NT2/D1 (cell line): ENCODE data around the gene KRTAP10-1.
"Not testable (repeated sequence)": the region's sequence is repeated elsewhere in the genome, so short reads cannot be mapped to it uniquely, and the experiment has no call there.

Experiments used
- DNase-seq: peaks from one replicate; pipeline ENCODE4 v3.0.0-alpha.2; 2011; ENCODE audit warnings: low read depth, low spot score
- H3K27me3 ChIP-seq: 2 replicates; pipeline ENCODE4 v1.6.0; 2011; ENCODE audit warnings: mild to moderate bottlenecking; ENCODE audit not compliant: insufficient read length, insufficient read depth
- H3K36me3 ChIP-seq: 2 replicates; pipeline ENCODE4 v1.6.1; 2011; ENCODE audit warnings: mild to moderate bottlenecking, low read length, mixed read lengths; ENCODE audit not compliant: insufficient read depth, insufficient read length
- H3K4me1 ChIP-seq: 2 replicates; pipeline ENCODE4 v1.5.1; 2011; ENCODE audit not compliant: insufficient read depth, insufficient read length
- H3K4me3 ChIP-seq: 2 replicates; pipeline ENCODE4 v1.5.1; 2011; ENCODE audit warnings: low read depth; ENCODE audit not compliant: insufficient read length
- H3K9ac ChIP-seq: 2 replicates; pipeline ENCODE4 v1.6.0; 2011; ENCODE audit warnings: low read depth; ENCODE audit not compliant: insufficient read length
- H3K9me3 ChIP-seq: 2 replicates; pipeline ENCODE4 v1.5.1; 2011; ENCODE audit warnings: mild to moderate bottlenecking, low read length; ENCODE audit not compliant: insufficient read depth
- SUZ12 ChIP-seq: IDR thresholded peaks from 2 replicates; pipeline ENCODE4 v1.6.1; 2011; ENCODE audit not compliant: insufficient read length, insufficient read depth; ENCODE audit errors: extremely low read depth
- YY1 ChIP-seq: IDR thresholded peaks from 2 replicates; pipeline ENCODE4 v1.6.1; 2011; ENCODE audit not compliant: insufficient read length, insufficient read depth
- ZNF274 ChIP-seq: IDR thresholded peaks from 2 replicates; pipeline ENCODE4 v1.6.1; 2011; ENCODE audit warnings: mild to moderate bottlenecking, low read depth, low read length

Gene KRTAP10-1

GRCh38 chr21:44556879-44557278 is 16.9 kb upstream of the KRTAP10-1 start:
- TF ChIP-seq ZNF274 (no peak), YY1 (no peak), SUZ12 (no peak)

GRCh38 chr21:44555200-44555875 is 15.3 kb upstream of the KRTAP10-1 start:
- H3K36me3 ChIP-seq: no peaks in the 10 kb centered on the region
- TF ChIP-seq ZNF274: no peak
- TF ChIP-seq SUZ12: no peak
- TF ChIP-seq YY1: no peak
- no peaks in the 10 kb centered on the region for H3K27me3 ChIP-seq
- no peak overlapping the region for H3K9ac ChIP-seq
- H3K4me1 ChIP-seq: peaks cover 32% of the 10 kb centered on the region
- no peak overlapping the region for H3K4me3 ChIP-seq
- no peaks in the 10 kb centered on the region for H3K9me3 ChIP-seq
- no peak for DNase-seq

More at GRCh38 chr21:44556879-44557278, 16.9 kb upstream of the KRTAP10-1 start:
- Histone ChIP-seq H3K9me3 (no peaks in the 10 kb centered on the region), H3K4me3 (no peak overlapping the region), H3K36me3 (no peaks in the 10 kb centered on the region), H3K9ac (no peak overlapping the region), H3K27me3 (no peaks in the 10 kb centered on the region), H3K4me1 (peaks cover 25% of the 10 kb centered on the region)
- DNase-seq: no peak

GRCh38 chr21:44552681-44553080 is 12.7 kb upstream of the KRTAP10-1 start:
- no peak for DNase-seq
- no peaks in the 10 kb centered on the region for H3K36me3 ChIP-seq
- no peaks in the 10 kb centered on the region for H3K9me3 ChIP-seq
- H3K9ac ChIP-seq: no peak overlapping the region
- no peaks in the 10 kb centered on the region for H3K27me3 ChIP-seq
- TF ChIP-seq SUZ12: no peak
- TF ChIP-seq YY1: no peak
- no peak for TF ChIP-seq ZNF274
- peaks cover 30% of the 10 kb centered on the region for H3K4me1 ChIP-seq
- no peak overlapping the region for H3K4me3 ChIP-seq

- H3K9ac ChIP-seq: no peak overlapping the region
- TF ChIP-seq SUZ12: no peak
- no peak for TF ChIP-seq YY1
- TF ChIP-seq ZNF274: no peak
- H3K27me3 ChIP-seq: no peaks in the 10 kb centered on the region
- no peaks in the 10 kb centered on the region for H3K36me3 ChIP-seq
- no peaks in the 10 kb centered on the region for H3K9me3 ChIP-seq
- no peak overlapping the region for H3K4me3 ChIP-seq
- H3K4me1 ChIP-seq: peaks cover 27% of the 10 kb centered on the region
- DNase-seq: no peak
Measured at GRCh38 chr21:44552136-44552535, 12.1 kb upstream of the KRTAP10-1 start.

GRCh38 chr21:44551340-44551961 is 11.5 kb upstream of the KRTAP10-1 start, which contains the start of gene KRTAP10-2:
Gene KRTAP10-2, minus strand, starts transcription at chr21:44551505. Its CDS starts 47 bp downstream, at chr21:44551458.
- TF ChIP-seq YY1 (no peak), ZNF274 (no peak), SUZ12 (no peak)
- DNase-seq: no peak
- Histone ChIP-seq H3K9ac (no peak within 1 kb of the TSS), H3K4me3 (no peak within 1 kb of the TSS), H3K4me1 (peaks cover 27% of the 10 kb centered on the region), H3K9me3 (peaks cover 5% of the 10 kb centered on the region; the same call in 1 of the 2 replicates), H3K36me3 (no peaks in the 10 kb centered on the region), H3K27me3 (no peaks in the 10 kb centered on the region)

GRCh38 chr21:44550807-44551206 is 10.8 kb upstream of the KRTAP10-1 start:
- Histone ChIP-seq H3K9me3 (peaks cover 11% of the 10 kb centered on the region), H3K4me1 (peaks cover 27% of the 10 kb centered on the region), H3K27me3 (no peaks in the 10 kb centered on the region), H3K36me3 (no peaks in the 10 kb centered on the region), H3K4me3 (no peak overlapping the region), H3K9ac (no peak overlapping the region)
- TF ChIP-seq YY1 (no peak), ZNF274 (no peak), SUZ12 (no peak)
- no peak for DNase-seq

- H3K36me3 ChIP-seq, H3K27me3 ChIP-seq, DNase-seq, H3K4me3 ChIP-seq, H3K9ac ChIP-seq: not testable (repeated sequence)
- Histone ChIP-seq H3K9me3 (peaks cover 16% of the 10 kb centered on the region), H3K4me1 (peaks cover 27% of the 10 kb centered on the region)
Measured at GRCh38 chr21:44550285-44550684, 10.3 kb upstream of the KRTAP10-1 start.
